K562 (cell line): ENCODE results near the gene RUSC2. TPM values are rescaled to one million over a fixed set of nuclear protein-coding genes. Genes with fewer than 3 reads are reported as not detected.

Experiments used
- ATAC-seq: fragments of 200-7000 bp; cut with Tn5 transposase; 3 replicates; pipeline ENCODE4 v1.9.1; 2020; ENCODE audit warnings: moderate library complexity
- BruUV-seq: library from RNA; stranded (reverse); fragments of 400-500 nt; replicated peaks from 2 replicates; lab custom pipeline; 2021; lab: Mats Ljungman, UMichigan
- CTCF ChIA-PET: fragments of 300-600 bp; formaldehyde crosslinking; extraction: SDS; loops from one replicate; lab custom pipeline; 2021; ENCODE audit warnings: low intra/inter-chr PET ratio; lab: Yijun Ruan, JAX
- POLR2A ChIA-PET: fragments of 300-600, 350-650 bp; sonication (Branson Sonifier 250); formaldehyde crosslinking; extraction: SDS; loops from one replicate; lab custom pipeline; 2021; ENCODE audit warnings: antibody characterized with exemption, inconsistent platforms; lab: Yijun Ruan, JAX
- DNase-seq, 4 experiments: peaks; one replicate each; pipeline versions ENCODE4 v3.0.0 to v3.0.0-alpha.2; 2011 to 2018; ENCODE audit warnings: low spot score in 3 of 4, mixed read lengths in 3 of 4; ENCODE audit errors: extremely low read depth in 1 of 4
- FAIRE-seq: peaks from 2 replicates; lab custom pipeline; 2011; peaks lifted over from hg19 to GRCh38; lab: Jason Lieb, UNC
- H2AFZ ChIP-seq: 2 replicates; pipeline ENCODE4 v1.6.0; 2011; ENCODE audit warnings: low read depth, low read length, control low read depth, inconsistent platforms
- H3K27ac ChIP-seq: fragments of 200-600 bp; 3 replicates; pipeline ENCODE4 v1.8.0; 2011; ENCODE audit warnings: low read depth, mild to moderate bottlenecking, control low read depth, inconsistent platforms, low read length, moderate library complexity, mixed read lengths; ENCODE audit errors: extremely low read depth
- H3K27me3 ChIP-seq, 2 experiments: fragments of 300-600 bp in 1 of 2; 2 replicates in 1 of 2; 3 replicates in 1 of 2; pipeline versions ENCODE4 v1.6.0 to v1.8.0; 2011; ENCODE audit warnings: inconsistent platforms in 2 of 2, low read length in 2 of 2, mild to moderate bottlenecking in 1 of 2, mixed read lengths in 1 of 2, moderate library complexity in 1 of 2; ENCODE audit not compliant: control insufficient read depth in 2 of 2, insufficient read depth in 2 of 2
- H3K36me3 ChIP-seq: fragments of 300-600 bp; 3 replicates; pipeline ENCODE4 v1.8.0; 2011; ENCODE audit warnings: mild to moderate bottlenecking, low read length, inconsistent platforms; ENCODE audit not compliant: control insufficient read depth, insufficient read depth
- H3K4me1 ChIP-seq, 2 experiments: fragments of 200-600 bp in 1 of 2; replicated peaks in 1 of 2; 2 replicates in 1 of 2; 3 replicates in 1 of 2; pipeline versions ENCODE4 v1.5.1 to v1.8.0; 2011; ENCODE audit warnings: inconsistent platforms in 2 of 2, low read length in 2 of 2, mild to moderate bottlenecking in 1 of 2, mixed read lengths in 1 of 2, moderate library complexity in 1 of 2; ENCODE audit not compliant: control insufficient read depth in 2 of 2, insufficient read depth in 2 of 2
- H3K4me2 ChIP-seq: 2 replicates; pipeline ENCODE4 v1.6.1; 2011; ENCODE audit warnings: low read length, control low read depth, inconsistent platforms, mixed read lengths; ENCODE audit not compliant: insufficient read depth
- H3K4me3 ChIP-seq: fragments of 200-600 bp; sonication (generic), shearing (Covaris generic); 2 replicates; pipeline ENCODE4 v1.5.1; 2016; ENCODE audit warnings: control low read depth, inconsistent platforms
- H3K79me2 ChIP-seq: fragments of 200-600 bp; 3 replicates; pipeline ENCODE4 v1.8.0; 2011; ENCODE audit warnings: low read length, inconsistent platforms; ENCODE audit not compliant: control insufficient read depth, insufficient read depth
- H3K9ac ChIP-seq, 2 experiments: 2 replicates each; pipeline versions ENCODE4 v1.6.0 to v1.6.1; 2011; ENCODE audit warnings: low read depth in 2 of 2, low read length in 2 of 2, control low read depth in 1 of 2, inconsistent platforms in 1 of 2, mild to moderate bottlenecking in 1 of 2, mixed read lengths in 1 of 2; ENCODE audit not compliant: insufficient read depth in 1 of 2
- H3K9me1 ChIP-seq: one replicate; pipeline ENCODE4 v1.6.0; 2011; ENCODE audit warnings: inconsistent platforms, mild to moderate bottlenecking, low read length, moderate library complexity; ENCODE audit not compliant: control insufficient read depth, insufficient read depth
- H3K9me3 ChIP-seq: replicated peaks from 2 replicates; pipeline ENCODE4 v1.5.1; 2011; ENCODE audit warnings: low read depth, low read length, inconsistent platforms; ENCODE audit not compliant: control insufficient read depth, insufficient read depth
- H4K20me1 ChIP-seq: replicated peaks from 2 replicates; pipeline ENCODE4 v1.6.1; 2011; ENCODE audit warnings: low read length, inconsistent platforms, mixed read lengths; ENCODE audit not compliant: control insufficient read depth, insufficient read depth
- JUN ChIP-seq, 2 experiments: sonication (generic) in 1 of 2; formaldehyde crosslinking in 1 of 2; IDR thresholded peaks; 2 replicates each; pipeline versions ENCODE4 v1.6.1 to v1.8.0; 2012 to 2022; ENCODE audit warnings: borderline replicate concordance in 2 of 2, mild to moderate bottlenecking in 2 of 2, improper control_type of control experiment in 1 of 2, low read depth in 1 of 2, low read length in 1 of 2, missing genetic modification reagents in 1 of 2
- POLR2A ChIP-seq: fragments of 450-650 bp; conservative IDR thresholded peaks from 2 replicates; pipeline ENCODE4 v1.6.1; 2016
- POLR2B ChIP-seq: fragments of 450-650 bp; IDR thresholded peaks from 2 replicates; pipeline ENCODE4 v1.6.1; 2018; ENCODE audit warnings: low read depth; ENCODE audit not compliant: partially characterized antibody
- SMARCB1 ChIP-seq: IDR thresholded peaks from 2 replicates; pipeline ENCODE4 v1.6.1; 2011; ENCODE audit warnings: improper control_type of control experiment, low read depth; ENCODE audit not compliant: insufficient read length
- SNRNP70 ChIP-seq: fragments of 200-400 bp; formaldehyde crosslinking; optimal IDR thresholded peaks from 2 replicates; pipeline ENCODE3; 2017; ENCODE audit warnings: low read depth, low read length
- ZEB2 ChIP-seq: fragments of 450-650 bp; IDR thresholded peaks from 2 replicates; pipeline ENCODE4 v1.6.1; 2016
- ZNF121 ChIP-seq: sonication (generic); formaldehyde crosslinking; conservative IDR thresholded peaks from 2 replicates; pipeline ENCODE4 v1.8.0; 2022; ENCODE audit warnings: missing genetic modification reagents
- ZNF143 ChIP-seq: sonication (generic); formaldehyde crosslinking; IDR thresholded peaks from 2 replicates; pipeline ENCODE4 v1.9.0; 2022; ENCODE audit warnings: mild to moderate bottlenecking, missing genetic modification reagents
- ZNF316 ChIP-seq: fragments of 450-650 bp; IDR thresholded peaks from 2 replicates; pipeline ENCODE4 v1.6.1; 2016
- ZSCAN32 ChIP-seq: fragments of 450-650 bp; formaldehyde crosslinking; IDR thresholded peaks from 2 replicates; pipeline ENCODE4 v1.4.0; 2020; ENCODE audit warnings: mild to moderate bottlenecking, moderate library complexity
- WGBS: fragments of 100-300 bp; shearing (Covaris generic); methylation state at CpG from one replicate; pipeline ENCODE4 v1.1.6; 2016; ENCODE audit warnings: low coverage, mixed read lengths; ENCODE audit not compliant: insufficient coverage; ENCODE audit errors: missing lambda C conversion rate; 5-methylcytosine and 5-hydroxymethylcytosine counted together
- in situ Hi-C: fragments of 300-500 bp; cut with MboI; formaldehyde crosslinking; loops from 4 replicates; pipeline ENCODE4 v1.15.0; 2018; ENCODE audit warnings: inconsistent platforms, mixed read lengths
- intact Hi-C: fragments of 100-400 bp; cut with micrococcal nuclease; formaldehyde crosslinking; loops from 2 replicates; pipeline ENCODE4 v1.14.2; 2022
- polyA plus RNA-seq, 8 experiments: library from polyadenylated mRNA; depleted of rRNA in 4 of 8; stranded (reverse) in 5 of 8; unstranded in 3 of 8; fragments of >200 nt; fragmentation: Nextera tagmentation in 2 of 8; fragmentation: Illumina TruSeq in 1 of 8; extraction: Ambion mirVana in 2 of 8; extraction: Trizol in 1 of 8; gene quantifications; 2 replicates each; pipeline versions ENCODE4 v1.2.1 to v1.2.3, GENCODE V29; 2011 to 2014; ENCODE audit warnings: inconsistent platforms in 1 of 8, missing spikeins in 1 of 8
- total RNA-seq, 7 experiments: library from RNA; depleted of rRNA in 6 of 7; stranded (reverse); fragments of >200 nt in 6 of 7; fragmentation: Illumina TruSeq in 2 of 7; extraction: Trizol in 2 of 7; gene quantifications; 2 replicates each; pipeline versions ENCODE4 v1.2.1 to v1.2.3, GENCODE V29; 2011 to 2021; ENCODE audit warnings: low replicate concordance in 1 of 7

RUSC2 gene
- total and polyA plus RNA-seq, 9 of the 15 experiments (the other 6 are each of a cell fraction or from before 2014, with no cell fraction given), result 0.08 to 12.8 (median 3.1) TPM

DNA sequence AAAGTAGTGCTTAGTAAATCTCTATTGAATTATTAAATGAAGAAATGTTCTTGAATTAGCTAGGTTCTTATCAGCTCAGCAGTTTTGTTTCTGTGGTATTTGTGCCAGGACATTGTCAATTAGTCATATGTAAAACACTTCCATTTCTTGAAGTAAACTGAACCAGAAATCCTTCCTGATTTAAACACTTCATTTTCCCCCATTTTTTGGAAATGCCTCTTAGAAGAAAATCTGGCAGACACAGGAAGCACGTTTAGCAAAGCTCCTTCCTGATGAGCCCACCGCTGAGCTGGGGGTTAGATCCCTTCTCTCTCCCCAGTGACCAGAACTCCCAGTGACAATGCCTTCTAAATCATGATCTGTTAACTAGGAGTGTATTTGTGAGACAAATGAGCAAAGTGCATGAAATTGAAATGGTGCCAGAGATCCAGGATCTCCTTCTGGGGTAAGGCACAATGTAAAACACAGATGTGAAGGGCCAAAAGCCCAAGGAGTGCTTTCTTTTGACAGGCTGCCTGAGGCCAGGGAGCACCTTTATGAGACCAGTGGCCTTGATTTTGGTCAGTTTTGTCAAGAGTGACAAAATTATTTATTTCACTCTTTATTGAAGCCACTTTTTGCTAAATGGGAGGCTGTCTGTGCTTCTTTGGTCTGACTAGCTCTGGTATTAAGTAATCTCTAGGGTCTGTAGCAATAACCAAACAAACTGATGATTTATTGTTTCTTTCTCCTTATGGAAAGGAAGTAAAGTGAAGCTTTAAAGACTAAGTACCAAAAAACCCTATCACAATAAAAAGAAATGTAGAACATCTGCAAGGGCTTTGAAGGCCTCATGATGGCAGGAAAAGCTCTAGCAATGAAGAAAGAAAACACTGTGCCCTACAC, 25.5 kb upstream of the RUSC2 start:
- ATAC-seq (no peak), FAIRE-seq (no peak), DNase-seq (no peak)
- ChIA-PET POLR2A (interaction anchor here (0.5 kb wide), 1 partner anchor 15 kb away, joined by 3 read pairs; no protein-coding TSS in a partner anchor), CTCF (no interaction called here)
- H3K4me3 ChIP-seq, result no peak overlapping the region
- H3K79me2 ChIP-seq, result no peaks in the 10 kb centered on the region
- H3K9me3 ChIP-seq, result no peaks in the 10 kb centered on the region
- H3K27ac ChIP-seq, result no peak overlapping the region
- no peaks in the 10 kb centered on the region for H3K4me1 ChIP-seq
- H2AFZ ChIP-seq, result no peak overlapping the region
- H3K9me1 ChIP-seq, result no peaks in the 10 kb centered on the region
- H3K9ac ChIP-seq, result no peak overlapping the region
- no peaks in the 10 kb centered on the region for H3K36me3 ChIP-seq
- H4K20me1 ChIP-seq, result no peaks in the 10 kb centered on the region
- intact Hi-C loops (no loop called here), in situ Hi-C loops (no loop called here)
- BruUV-seq, result no TSS peak
- WGBS, result 0% methylated on average over 2 of the region's 2 CpGs
- no peak for TF ChIP-seq POLR2B
- TF ChIP-seq SMARCB1, result no peak
- no peak for TF ChIP-seq ZEB2
- no peak for TF ChIP-seq POLR2A
- no peak for TF ChIP-seq ZSCAN32 (CRISPR knock-in tag)
- no peak for TF ChIP-seq ZNF121 (CRISPR knock-in tag)
- TF ChIP-seq ZNF316, result no peak
- TF ChIP-seq ZNF143, result no peak
- no peak for TF ChIP-seq JUN (IDR thresholded peaks at IDR 0.05; ENCODE audit: borderline replicate concordance, low read depth, low read length)
- TF ChIP-seq JUN (CRISPR knock-in tag; IDR thresholded peaks at IDR 0.05; ENCODE audit: borderline replicate concordance), result no peak
- TF ChIP-seq SNRNP70, result no peak
- H3K27me3 ChIP-seq, result peaks cover 2 to 7% of the 10 kb centered on the region in 2 experiments; a peak in 3 of 5 replicates
- H3K4me2 ChIP-seq, result no peak overlapping the region
